ACHN (cell line): ENCODE results near the gene MESD.

Source experiments
- DNase-seq: peaks from one replicate; pipeline ENCODE4 v3.0.0-alpha.2; 2015
- in situ Hi-C: cut with HindIII; loops from 2 replicates; pipeline ENCODE4 v1.10.0; 2017; ENCODE audit warnings: low sequenced_read_pairs, low pct_ligation_motif_present, low pct_unique_long_range_greater_than_20kb

Gene MESD

GRCh38 chr15:81016489-81017068 lies 27.0 kb upstream of the MESD start:
- no peak for DNase-seq
- in situ Hi-C loops, result no loop called here

- in situ Hi-C loops, result no loop called here
Observed at GRCh38 chr15:81015621-81016488, 26.2 kb upstream of the MESD start.

GRCh38 chr15:81014446-81015093 lies 25.0 kb upstream of the MESD start:
- DNase-seq, result no peak
- in situ Hi-C loops, result no loop called here

More at GRCh38 chr15:81015621-81016488, 26.2 kb upstream of the MESD start:
- no peak for DNase-seq

- no peak for DNase-seq
- in situ Hi-C loops, result no loop called here
Observed at GRCh38 chr15:81013396-81013929, 23.8 kb upstream of the MESD start.

- DNase-seq, result no peak
- in situ Hi-C loops, result no loop called here
Observed at GRCh38 chr15:81012588-81012987, 23.0 kb upstream of the MESD start.

- no peak for DNase-seq
- in situ Hi-C loops, result no loop called here
Observed at GRCh38 chr15:81011593-81011992, 22.0 kb upstream of the MESD start.

GRCh38 chr15:81010086-81010485 lies 20.5 kb upstream of the MESD start:
- no peak for DNase-seq
- in situ Hi-C loops, result no loop called here

- DNase-seq, result no peak
- in situ Hi-C loops, result no loop called here
Observed at GRCh38 chr15:81008312-81008711, 18.7 kb upstream of the MESD start.

GRCh38 chr15:81007428-81008064 lies 17.9 kb upstream of the MESD start:
- no peak for DNase-seq
- in situ Hi-C loops, result no loop called here

GRCh38 chr15:81006124-81006523 lies 16.5 kb upstream of the MESD start:
- in situ Hi-C loops, result no loop called here
- DNase-seq, result no peak

GRCh38 chr15:81003097-81003350 lies 13.4 kb upstream of the MESD start:
- no peak for DNase-seq
- in situ Hi-C loops, result no loop called here

GRCh38 chr15:81002331-81003096 lies 12.9 kb upstream of the MESD start:
- DNase-seq, result no peak
- in situ Hi-C loops, result no loop called here

- in situ Hi-C loops, result no loop called here
- no peak for DNase-seq
Observed at GRCh38 chr15:81002009-81002330, 12.4 kb upstream of the MESD start.

- peak; percentile 39 for DNase-seq
- in situ Hi-C loops, result no loop called here
Observed at GRCh38 chr15:81001152-81002008, 11.8 kb upstream of the MESD start.

- peak; percentile 88 for DNase-seq
- in situ Hi-C loops, result no loop called here
Observed at GRCh38 chr15:81000624-81001151, 11.1 kb upstream of the MESD start, which contains the start of gene TLNRD1. Gene TLNRD1 (plus strand): TSS chr15:81000923. CDS start chr15:81002272, 1,349 bp downstream.

- DNase-seq, result no peak
- in situ Hi-C loops, result no loop called here
Observed at GRCh38 chr15:81000144-81000623, 10.6 kb upstream of the MESD start.

- in situ Hi-C loops, result no loop called here
- no peak for DNase-seq
Observed at GRCh38 chr15:80999623-81000036, 10.0 kb upstream of the MESD start.
